HEK293 (cell line): ENCODE measurements around the gene STARD5.

ENCODE experiments used
- PRDM6 ChIP-seq: fragments of 450-650 bp; formaldehyde crosslinking; IDR thresholded peaks from 2 replicates; pipeline ENCODE4 v1.5.1; 2017; ENCODE audit warnings: missing biosample characterization, missing genetic modification characterization
- SALL2 ChIP-seq: fragments of 450-650 bp; formaldehyde crosslinking; IDR thresholded peaks from 2 replicates; pipeline ENCODE4 v1.5.0; 2017; ENCODE audit warnings: missing biosample characterization, mild to moderate bottlenecking, missing genetic modification characterization, borderline replicate concordance
- SCRT1 ChIP-seq: fragments of 450-650 bp; formaldehyde crosslinking; IDR thresholded peaks from 2 replicates; pipeline ENCODE4 v1.5.1; 2016; ENCODE audit warnings: missing biosample characterization, missing genetic modification characterization, borderline replicate concordance
- SETDB1 ChIP-seq: IDR thresholded peaks from one replicate; pipeline ENCODE4 v1.6.1; 2017; ENCODE audit warnings: mild to moderate bottlenecking, low read length, moderate library complexity, mixed read lengths; ENCODE audit not compliant: insufficient read length
- SP2 ChIP-seq: fragments of 450-650 bp; formaldehyde crosslinking; IDR thresholded peaks from 2 replicates; pipeline ENCODE4 v1.5.1; 2016; ENCODE audit warnings: missing biosample characterization, missing genetic modification characterization
- ZFP69B ChIP-seq: fragments of 450-650 bp; formaldehyde crosslinking; IDR thresholded peaks from 2 replicates; pipeline ENCODE4 v1.5.1; 2016; ENCODE audit warnings: missing biosample characterization, missing genetic modification characterization
- ZNF157 ChIP-seq: fragments of 450-650 bp; formaldehyde crosslinking; IDR thresholded peaks from 2 replicates; pipeline ENCODE4 v1.5.1; 2016; ENCODE audit warnings: missing biosample characterization, missing genetic modification characterization
- ZNF16 ChIP-seq: fragments of 450-650 bp; formaldehyde crosslinking; IDR thresholded peaks from 2 replicates; pipeline ENCODE4 v1.5.1; 2016; ENCODE audit warnings: low read depth, missing biosample characterization, missing genetic modification characterization
- ZNF19 ChIP-seq: fragments of 450-650 bp; formaldehyde crosslinking; IDR thresholded peaks from 2 replicates; pipeline ENCODE4; 2016; ENCODE audit warnings: missing biosample characterization, missing genetic modification characterization, low read depth
- ZNF266 ChIP-seq: fragments of 450-650 bp; formaldehyde crosslinking; IDR thresholded peaks from 2 replicates; pipeline ENCODE4 v1.5.1; 2016; ENCODE audit warnings: missing biosample characterization, missing genetic modification characterization, low read depth
- ZNF394 ChIP-seq: fragments of 450-650 bp; formaldehyde crosslinking; IDR thresholded peaks from 2 replicates; pipeline ENCODE4 v1.5.1; 2016; ENCODE audit warnings: missing biosample characterization, missing genetic modification characterization, mild to moderate bottlenecking, moderate library complexity, borderline replicate concordance
- ZNF514 ChIP-seq: fragments of 450-650 bp; formaldehyde crosslinking; IDR thresholded peaks from 2 replicates; pipeline ENCODE4 v1.5.1; 2016; ENCODE audit warnings: missing biosample characterization, missing genetic modification characterization
- ZNF561 ChIP-seq: fragments of 450-650 bp; IDR thresholded peaks from 2 replicates; pipeline ENCODE4 v1.5.1; 2018; ENCODE audit warnings: missing biosample characterization, missing genetic modification characterization, borderline replicate concordance
- ZNF658 ChIP-seq: fragments of 450-650 bp; formaldehyde crosslinking; IDR thresholded peaks from 2 replicates; pipeline ENCODE4; 2016; ENCODE audit warnings: missing biosample characterization, missing genetic modification characterization
- ZNF777 ChIP-seq: fragments of 450-650 bp; formaldehyde crosslinking; IDR thresholded peaks from 2 replicates; pipeline ENCODE4 v1.5.1; 2017; ENCODE audit warnings: missing biosample characterization, missing genetic modification characterization, borderline replicate concordance
- ZNF792 ChIP-seq: fragments of 450-650 bp; formaldehyde crosslinking; IDR thresholded peaks from 2 replicates; pipeline ENCODE4 v1.5.1; 2016; ENCODE audit warnings: missing biosample characterization, missing genetic modification characterization
- ZNF830 ChIP-seq: fragments of 450-650 bp; IDR thresholded peaks from 2 replicates; pipeline ENCODE4 v1.5.0; 2018; ENCODE audit warnings: missing biosample characterization, missing genetic modification characterization, low read depth, mild to moderate bottlenecking, moderate library complexity
- ZSCAN16 ChIP-seq: fragments of 450-650 bp; formaldehyde crosslinking; IDR thresholded peaks from 2 replicates; pipeline ENCODE4 v1.5.1; 2016; ENCODE audit warnings: missing biosample characterization, missing genetic modification characterization
- ZSCAN5A ChIP-seq: fragments of 450-650 bp; formaldehyde crosslinking; IDR thresholded peaks from 2 replicates; pipeline ENCODE4 v1.5.1; 2016; ENCODE audit warnings: missing biosample characterization, missing genetic modification characterization
- TF ChIP-seq, protein P1 (sequence below): fragments of 450-650 bp; formaldehyde crosslinking; IDR thresholded peaks from 2 replicates; pipeline ENCODE4 v1.5.1; 2017; ENCODE audit warnings: missing biosample characterization, missing genetic modification characterization
- TF ChIP-seq, protein P2 (sequence below): fragments of 450-650 bp; formaldehyde crosslinking; IDR thresholded peaks from 2 replicates; pipeline ENCODE4 v1.5.1; 2016; ENCODE audit warnings: missing biosample characterization, missing genetic modification characterization
- TF ChIP-seq, protein P3 (sequence below): fragments of 450-650 bp; formaldehyde crosslinking; IDR thresholded peaks from 2 replicates; pipeline ENCODE4 v1.5.1; 2016; ENCODE audit warnings: missing biosample characterization, missing genetic modification characterization
- TF ChIP-seq, protein P4 (sequence below): fragments of 450-650 bp; formaldehyde crosslinking; IDR thresholded peaks from 2 replicates; pipeline ENCODE4 v1.5.1; 2016; ENCODE audit warnings: missing biosample characterization, missing genetic modification characterization

The STARD5 gene

DNA sequence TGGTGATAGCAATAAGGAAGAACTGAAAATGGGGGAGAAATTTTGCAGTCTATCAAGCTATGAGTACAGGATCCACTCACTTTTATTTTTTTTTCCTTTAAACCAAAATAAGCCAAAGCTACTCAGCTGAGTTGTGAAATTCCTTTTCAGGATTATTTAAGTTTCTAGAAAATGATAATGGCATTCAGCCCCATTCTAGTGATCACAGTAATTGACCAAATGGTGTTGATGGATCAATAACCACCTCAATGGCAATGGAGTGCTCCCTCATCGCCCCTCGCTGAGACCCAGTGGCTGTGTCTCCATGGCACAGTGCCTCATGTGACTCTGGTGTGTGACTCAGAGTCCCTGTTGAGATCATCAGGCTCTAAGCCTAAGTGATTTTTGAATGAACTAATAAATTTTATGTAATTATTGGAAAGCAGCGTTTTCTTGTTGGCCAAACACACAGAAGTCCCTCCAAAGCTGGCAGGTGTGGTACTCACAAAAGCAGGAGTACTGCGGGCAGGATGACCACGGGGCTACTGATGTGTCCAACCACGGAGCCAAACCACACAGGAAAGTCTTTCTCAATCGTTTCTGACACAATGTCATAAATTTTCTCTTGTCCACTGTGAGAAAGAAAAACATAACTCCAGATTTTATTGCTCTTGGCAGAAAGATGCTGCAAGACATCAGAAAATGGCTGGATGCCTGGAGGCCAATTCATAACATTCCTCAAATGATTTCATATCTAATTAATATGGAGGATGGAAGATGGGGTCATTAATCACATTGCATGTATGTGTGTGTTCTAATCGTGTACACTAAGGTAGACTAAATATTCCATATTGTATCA, 14.4 kb upstream of the STARD5 start (continued):
- TF ChIP-seq ZNF658 (tag by site-specific recombination): no peak
- TF ChIP-seq, protein P1, sequence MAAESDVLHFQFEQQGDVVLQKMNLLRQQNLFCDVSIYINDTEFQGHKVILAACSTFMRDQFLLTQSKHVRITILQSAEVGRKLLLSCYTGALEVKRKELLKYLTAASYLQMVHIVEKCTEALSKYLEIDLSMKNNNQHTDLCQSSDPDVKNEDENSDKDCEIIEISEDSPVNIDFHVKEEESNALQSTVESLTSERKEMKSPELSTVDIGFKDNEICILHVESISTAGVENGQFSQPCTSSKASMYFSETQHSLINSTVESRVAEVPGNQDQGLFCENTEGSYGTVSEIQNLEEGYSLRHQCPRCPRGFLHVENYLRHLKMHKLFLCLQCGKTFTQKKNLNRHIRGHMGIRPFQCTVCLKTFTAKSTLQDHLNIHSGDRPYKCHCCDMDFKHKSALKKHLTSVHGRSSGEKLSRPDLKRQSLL: no peak
- TF ChIP-seq ZNF777 (tag by site-specific recombination): no peak
- no peak for TF ChIP-seq ZNF514 (tag by site-specific recombination)
- no peak for TF ChIP-seq ZNF561 (tag by site-specific recombination)
- no peak for TF ChIP-seq ZNF16 (tag by site-specific recombination)
- no peak for TF ChIP-seq SCRT1 (tag by site-specific recombination)
- TF ChIP-seq ZNF830 (tag by site-specific recombination): no peak
- TF ChIP-seq ZNF157 (tag by site-specific recombination): no peak
- TF ChIP-seq ZNF266 (tag by site-specific recombination): no peak
- no peak for TF ChIP-seq ZSCAN5A (tag by site-specific recombination)
- TF ChIP-seq, protein P2, sequence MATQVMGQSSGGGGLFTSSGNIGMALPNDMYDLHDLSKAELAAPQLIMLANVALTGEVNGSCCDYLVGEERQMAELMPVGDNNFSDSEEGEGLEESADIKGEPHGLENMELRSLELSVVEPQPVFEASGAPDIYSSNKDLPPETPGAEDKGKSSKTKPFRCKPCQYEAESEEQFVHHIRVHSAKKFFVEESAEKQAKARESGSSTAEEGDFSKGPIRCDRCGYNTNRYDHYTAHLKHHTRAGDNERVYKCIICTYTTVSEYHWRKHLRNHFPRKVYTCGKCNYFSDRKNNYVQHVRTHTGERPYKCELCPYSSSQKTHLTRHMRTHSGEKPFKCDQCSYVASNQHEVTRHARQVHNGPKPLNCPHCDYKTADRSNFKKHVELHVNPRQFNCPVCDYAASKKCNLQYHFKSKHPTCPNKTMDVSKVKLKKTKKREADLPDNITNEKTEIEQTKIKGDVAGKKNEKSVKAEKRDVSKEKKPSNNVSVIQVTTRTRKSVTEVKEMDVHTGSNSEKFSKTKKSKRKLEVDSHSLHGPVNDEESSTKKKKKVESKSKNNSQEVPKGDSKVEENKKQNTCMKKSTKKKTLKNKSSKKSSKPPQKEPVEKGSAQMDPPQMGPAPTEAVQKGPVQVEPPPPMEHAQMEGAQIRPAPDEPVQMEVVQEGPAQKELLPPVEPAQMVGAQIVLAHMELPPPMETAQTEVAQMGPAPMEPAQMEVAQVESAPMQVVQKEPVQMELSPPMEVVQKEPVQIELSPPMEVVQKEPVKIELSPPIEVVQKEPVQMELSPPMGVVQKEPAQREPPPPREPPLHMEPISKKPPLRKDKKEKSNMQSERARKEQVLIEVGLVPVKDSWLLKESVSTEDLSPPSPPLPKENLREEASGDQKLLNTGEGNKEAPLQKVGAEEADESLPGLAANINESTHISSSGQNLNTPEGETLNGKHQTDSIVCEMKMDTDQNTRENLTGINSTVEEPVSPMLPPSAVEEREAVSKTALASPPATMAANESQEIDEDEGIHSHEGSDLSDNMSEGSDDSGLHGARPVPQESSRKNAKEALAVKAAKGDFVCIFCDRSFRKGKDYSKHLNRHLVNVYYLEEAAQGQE (tag by site-specific recombination): no peak
- TF ChIP-seq, protein P3, sequence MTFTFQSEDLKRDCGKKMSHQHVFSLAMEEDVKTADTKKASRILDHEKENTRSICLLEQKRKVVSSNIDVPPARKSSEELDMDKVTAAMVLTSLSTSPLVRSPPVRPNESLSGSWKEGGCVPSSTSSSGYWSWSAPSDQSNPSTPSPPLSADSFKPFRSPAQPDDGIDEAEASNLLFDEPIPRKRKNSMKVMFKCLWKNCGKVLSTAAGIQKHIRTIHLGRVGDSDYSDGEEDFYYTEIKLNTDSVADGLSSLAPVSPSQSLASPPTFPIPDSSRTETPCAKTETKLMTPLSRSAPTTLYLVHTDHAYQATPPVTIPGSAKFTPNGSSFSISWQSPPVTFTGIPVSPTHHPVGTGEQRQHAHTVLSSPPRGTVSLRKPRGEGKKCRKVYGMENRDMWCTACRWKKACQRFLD (tag by site-specific recombination): no peak
- no peak for TF ChIP-seq SETDB1
- TF ChIP-seq, protein P4, sequence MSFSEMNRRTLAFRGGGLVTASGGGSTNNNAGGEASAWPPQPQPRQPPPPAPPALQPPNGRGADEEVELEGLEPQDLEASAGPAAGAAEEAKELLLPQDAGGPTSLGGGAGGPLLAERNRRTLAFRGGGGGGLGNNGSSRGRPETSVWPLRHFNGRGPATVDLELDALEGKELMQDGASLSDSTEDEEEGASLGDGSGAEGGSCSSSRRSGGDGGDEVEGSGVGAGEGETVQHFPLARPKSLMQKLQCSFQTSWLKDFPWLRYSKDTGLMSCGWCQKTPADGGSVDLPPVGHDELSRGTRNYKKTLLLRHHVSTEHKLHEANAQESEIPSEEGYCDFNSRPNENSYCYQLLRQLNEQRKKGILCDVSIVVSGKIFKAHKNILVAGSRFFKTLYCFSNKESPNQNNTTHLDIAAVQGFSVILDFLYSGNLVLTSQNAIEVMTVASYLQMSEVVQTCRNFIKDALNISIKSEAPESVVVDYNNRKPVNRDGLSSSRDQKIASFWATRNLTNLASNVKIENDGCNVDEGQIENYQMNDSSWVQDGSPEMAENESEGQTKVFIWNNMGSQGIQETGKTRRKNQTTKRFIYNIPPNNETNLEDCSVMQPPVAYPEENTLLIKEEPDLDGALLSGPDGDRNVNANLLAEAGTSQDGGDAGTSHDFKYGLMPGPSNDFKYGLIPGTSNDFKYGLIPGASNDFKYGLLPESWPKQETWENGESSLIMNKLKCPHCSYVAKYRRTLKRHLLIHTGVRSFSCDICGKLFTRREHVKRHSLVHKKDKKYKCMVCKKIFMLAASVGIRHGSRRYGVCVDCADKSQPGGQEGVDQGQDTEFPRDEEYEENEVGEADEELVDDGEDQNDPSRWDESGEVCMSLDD: no peak
- no peak for TF ChIP-seq ZNF19 (tag by site-specific recombination)
- TF ChIP-seq ZNF394 (tag by site-specific recombination): peak; percentile 56; the same call in 1 of the 2 replicates
- TF ChIP-seq SP2: 0 out of 2 replicates have a peak, but pooled peaks have one; percentile 27
- TF ChIP-seq SALL2 (tag by site-specific recombination): no peak
- peak; percentile 72 for TF ChIP-seq PRDM6 (tag by site-specific recombination)
- no peak for TF ChIP-seq ZSCAN16 (tag by site-specific recombination)
- no peak for TF ChIP-seq ZNF792 (tag by site-specific recombination)
- no peak for TF ChIP-seq ZFP69B (tag by site-specific recombination)
